Measurements from ENCODE around the gene ATP2B2. TPM values are rescaled to one million over a fixed set of nuclear protein-coding genes. Genes with fewer than 3 reads are reported as not detected.

The ATP2B2 gene
- total RNA-seq, 1 experiment from 2014 or later, result not detected

GRCh38 chr3:10493202-10493589, 12.2 kb downstream of the ATP2B2 start:
- DNase-seq (ENCODE audit: low read depth), result no peak

GRCh38 chr3:10492364-10493201, 12.8 kb downstream of the ATP2B2 start:
- no peak for DNase-seq (ENCODE audit: low read depth)

GRCh38 chr3:10489746-10490483, 15.5 kb downstream of the ATP2B2 start:
- DNase-seq (ENCODE audit: low read depth), result no peak

- no peak for DNase-seq (ENCODE audit: low read depth)
Observed at GRCh38 chr3:10487988-10488633, 17.3 kb downstream of the ATP2B2 start.

- DNase-seq (ENCODE audit: low read depth), result no peak
Observed at GRCh38 chr3:10485806-10486205, 19.6 kb downstream of the ATP2B2 start.

GRCh38 chr3:10485380-10485779, 20.0 kb downstream of the ATP2B2 start:
- DNase-seq (ENCODE audit: low read depth), result no peak

GRCh38 chr3:10484709-10485108, 20.7 kb downstream of the ATP2B2 start:
- DNase-seq (ENCODE audit: low read depth), result no peak

- no peak for DNase-seq (ENCODE audit: low read depth)
Observed at GRCh38 chr3:10483686-10484345, 21.6 kb downstream of the ATP2B2 start.

GRCh38 chr3:10483364-10483675, 22.1 kb downstream of the ATP2B2 start:
- no peak for DNase-seq (ENCODE audit: low read depth)

- no peak for DNase-seq (ENCODE audit: low read depth)
Observed at GRCh38 chr3:10482631-10483363, 22.6 kb downstream of the ATP2B2 start.

GRCh38 chr3:10480871-10481378, 24.5 kb downstream of the ATP2B2 start:
- DNase-seq (ENCODE audit: low read depth), result no peak

- DNase-seq (ENCODE audit: low read depth), result no peak
Observed at GRCh38 chr3:10479311-10479710, 26.1 kb downstream of the ATP2B2 start.

GRCh38 chr3:10475983-10476382, 29.4 kb downstream of the ATP2B2 start:
- DNase-seq (ENCODE audit: low read depth), result no peak

- no peak for DNase-seq (ENCODE audit: low read depth)
Observed at GRCh38 chr3:10474847-10475246, 30.5 kb downstream of the ATP2B2 start.

- no peak for DNase-seq (ENCODE audit: low read depth)
Observed at GRCh38 chr3:10474275-10474646, 31.1 kb downstream of the ATP2B2 start.

- DNase-seq (ENCODE audit: low read depth), result no peak
Observed at GRCh38 chr3:10473581-10474274, 31.7 kb downstream of the ATP2B2 start.

- no peak for DNase-seq (ENCODE audit: low read depth)
Observed at GRCh38 chr3:10472877-10473440, 32.4 kb downstream of the ATP2B2 start.

GRCh38 chr3:10471054-10471688, 34.2 kb downstream of the ATP2B2 start:
- peak; percentile 24 for DNase-seq (ENCODE audit: low read depth)

GRCh38 chr3:10470120-10471053, 35.0 kb downstream of the ATP2B2 start:
- DNase-seq (ENCODE audit: low read depth), result no peak
